C4-2B (cell line): ENCODE data around the gene KAT5.
A peak's percentile ranks its signal among the peaks of the same experiment; 100 is the strongest.
"Not testable (repeated sequence)": the region's sequence is repeated elsewhere in the genome, so short reads cannot be mapped to it uniquely, and the experiment has no call there.

Experiments used
- H3K27ac ChIP-seq: fragments of 450-650 bp; 2 replicates; pipeline ENCODE4 v1.5.1; 2017
- CTCF ChIP-seq: fragments of 450-650 bp; conservative IDR thresholded peaks from 2 replicates; pipeline ENCODE4 v1.5.1; 2017; ENCODE audit warnings: mild to moderate bottlenecking
- ZFX ChIP-seq: fragments of 450-650 bp; IDR thresholded peaks from 2 replicates; pipeline ENCODE4 v1.6.1; 2017

The KAT5 gene

DNA sequence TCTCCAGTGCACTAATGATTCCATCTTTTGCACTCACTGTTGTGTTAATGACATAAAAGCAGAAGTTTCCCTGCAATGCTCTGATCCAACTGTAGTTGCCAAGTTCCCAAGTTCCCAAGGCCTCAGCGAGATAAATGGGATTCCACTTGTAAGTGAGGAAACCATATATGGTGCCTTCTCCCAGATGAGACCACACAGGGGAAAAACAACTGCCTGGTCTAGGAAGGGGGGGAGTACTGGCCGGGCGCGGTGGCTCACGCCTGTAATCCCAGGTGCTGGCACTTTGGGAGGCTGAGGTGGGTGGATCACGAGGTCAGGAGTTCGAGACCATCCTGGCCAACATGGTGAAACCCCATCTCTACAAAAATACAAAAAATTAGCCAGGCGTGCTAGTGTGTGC is 26.1 kb upstream of the KAT5 start:
- TF ChIP-seq CTCF = no peak
- TF ChIP-seq ZFX = no peak

DNA sequence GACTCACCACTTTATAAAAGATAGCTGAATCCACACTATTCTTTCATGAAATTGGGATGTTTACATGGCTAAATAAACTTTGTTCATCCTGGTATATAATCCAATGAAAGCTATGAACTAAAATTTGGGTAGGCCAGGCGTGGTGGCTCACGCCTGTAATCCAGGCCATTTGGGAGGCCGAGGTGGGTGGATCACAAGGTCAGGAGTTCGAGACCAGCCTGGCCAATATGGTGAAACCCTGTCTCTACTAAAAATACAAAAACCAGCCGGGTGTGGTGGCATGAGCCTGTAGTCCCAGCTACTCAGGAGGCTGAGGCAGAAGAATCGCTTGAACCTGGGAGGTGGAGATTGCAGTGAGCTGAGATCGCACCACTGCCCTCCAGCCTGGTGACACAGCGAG is 20.2 kb upstream of the KAT5 start:
- not testable (repeated sequence) for H3K27ac ChIP-seq

More for the DNA sequence above, 26.1 kb upstream of the KAT5 start:
- H3K27ac ChIP-seq = no peak overlapping the region

- H3K27ac ChIP-seq = no peak overlapping the region
- no peak for TF ChIP-seq CTCF
Observed at GRCh38 chr11:65692367-65692766, 19.7 kb upstream of the KAT5 start.

DNA sequence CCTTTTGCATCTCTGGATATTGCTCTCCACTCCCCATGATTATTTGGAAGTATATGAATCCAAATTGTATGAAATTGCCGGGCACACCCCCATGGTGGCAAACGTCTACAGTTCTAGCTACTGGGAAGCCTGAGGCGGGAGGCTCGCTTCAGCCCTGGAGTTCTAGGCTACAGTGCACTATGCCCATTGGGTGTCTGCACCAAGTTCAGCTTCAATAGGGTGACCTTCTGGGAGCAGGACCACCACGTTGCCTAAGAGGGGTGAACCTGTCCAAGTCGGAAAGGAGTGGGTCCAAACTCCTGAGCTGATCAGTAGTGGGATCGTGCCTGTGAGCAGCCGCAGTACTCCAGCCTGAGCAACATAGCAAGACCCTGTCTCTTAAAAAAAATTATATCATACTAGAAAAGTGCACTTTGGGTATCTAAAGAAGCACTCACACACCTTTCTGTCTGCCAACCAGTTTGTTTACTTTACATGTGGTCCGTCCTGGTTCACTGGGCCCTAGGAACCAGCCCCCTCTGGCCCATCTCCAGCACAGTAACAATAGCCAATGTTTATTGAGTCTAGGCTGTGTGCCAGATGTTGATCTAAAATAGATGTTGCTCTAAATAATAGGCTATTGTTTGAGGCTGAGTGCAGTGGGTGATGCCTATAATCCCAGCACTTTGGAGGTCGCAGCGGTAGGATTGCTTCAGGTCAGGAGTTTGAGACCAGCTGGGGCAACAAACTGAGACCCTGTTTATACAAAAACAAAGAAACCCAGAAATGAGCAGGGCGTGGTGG is 16.4 kb upstream of the KAT5 start:
- peak overlapping the region; percentile 63 for H3K27ac ChIP-seq
- TF ChIP-seq CTCF = no peak
- TF ChIP-seq ZFX = no peak

DNA sequence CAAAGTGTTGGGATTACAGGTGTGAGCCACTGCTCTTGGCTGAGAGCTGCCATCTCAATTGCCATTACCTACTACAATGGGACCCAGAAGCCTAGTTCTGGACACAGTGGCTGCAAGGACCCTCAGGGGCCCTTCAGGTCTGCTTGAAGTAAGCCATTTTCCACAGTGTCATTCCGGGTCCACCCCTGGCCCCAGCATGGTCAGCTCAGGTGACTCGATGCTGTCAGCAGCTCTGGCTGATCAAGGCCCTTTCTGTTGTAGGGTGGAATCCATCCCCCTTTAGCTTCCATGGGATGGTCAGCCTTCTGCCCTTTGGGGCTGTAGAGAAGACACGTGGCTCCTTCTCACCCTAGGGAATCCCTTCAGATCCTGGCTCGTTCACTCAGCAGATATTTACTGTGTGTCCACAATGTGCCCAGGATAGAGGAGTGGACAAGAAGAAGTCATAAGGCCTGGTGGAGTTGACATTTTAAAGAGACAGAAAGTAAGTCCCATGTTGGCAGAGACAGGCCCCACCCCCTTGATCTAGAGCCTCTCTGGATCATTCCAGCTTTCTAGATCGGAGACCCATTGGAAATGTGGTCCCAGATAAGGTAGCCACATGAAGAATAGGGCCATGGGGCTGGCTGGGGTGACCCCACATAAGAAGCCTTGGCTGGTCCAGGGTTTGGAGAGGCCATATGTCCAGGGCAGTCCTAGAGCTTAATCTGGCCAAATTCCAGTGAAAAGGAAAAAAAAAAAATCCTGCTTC is 15.1 kb upstream of the KAT5 start:
- H3K27ac ChIP-seq = no peak overlapping the region
- TF ChIP-seq CTCF = no peak
- TF ChIP-seq ZFX = no peak

DNA sequence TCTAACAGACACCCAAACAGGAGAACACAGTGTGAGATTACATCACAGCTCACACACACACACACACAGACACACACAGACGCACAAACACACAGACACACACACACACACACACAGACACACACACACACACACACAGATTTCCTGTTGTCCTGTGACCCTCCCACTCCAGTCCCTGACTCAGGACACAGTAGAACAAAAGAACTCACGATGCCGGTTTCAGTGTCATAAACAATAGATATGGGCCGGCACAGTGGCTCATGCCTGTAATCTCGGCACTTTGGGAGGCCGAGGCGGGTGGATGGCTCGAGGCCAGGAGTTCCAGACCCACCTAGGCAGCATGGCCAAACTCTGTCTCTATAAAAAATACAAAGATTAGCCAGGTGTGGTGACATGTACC is 13.8 kb upstream of the KAT5 start:
- no peak overlapping the region for H3K27ac ChIP-seq
- TF ChIP-seq ZFX = no peak
- TF ChIP-seq CTCF = no peak

- H3K27ac ChIP-seq = no peak overlapping the region
- TF ChIP-seq CTCF (no peak), ZFX (no peak)
Observed at GRCh38 chr11:65699306-65699705, 12.7 kb upstream of the KAT5 start.
